GM10266 (cell line): ENCODE results near the gene PRICKLE2.

ENCODE experiments used
- DNase-seq: peaks from one replicate; pipeline ENCODE4 v3.0.0; 2012; ENCODE audit errors: extremely low spot score
- CTCF ChIP-seq: IDR thresholded peaks from 2 replicates; pipeline ENCODE4 v1.5.1; 2012; ENCODE audit warnings: mild to moderate bottlenecking, low read depth; ENCODE audit not compliant: control insufficient read depth, insufficient read depth; ENCODE audit errors: missing control alignments

Gene PRICKLE2

GRCh38 chr3:64138656-64139375, 86.5 kb downstream of the PRICKLE2 start:
- no peak for DNase-seq
- no peak for TF ChIP-seq CTCF

- DNase-seq = no peak
- no peak for TF ChIP-seq CTCF
Observed at GRCh38 chr3:64138046-64138445, 87.2 kb downstream of the PRICKLE2 start.

GRCh38 chr3:64134882-64135281, 90.4 kb downstream of the PRICKLE2 start:
- no peak for DNase-seq
- no peak for TF ChIP-seq CTCF

GRCh38 chr3:64133987-64134386, 91.3 kb downstream of the PRICKLE2 start:
- TF ChIP-seq CTCF = no peak
- no peak for DNase-seq

- no peak for DNase-seq
- no peak for TF ChIP-seq CTCF
Observed at GRCh38 chr3:64133272-64133671, 92.0 kb downstream of the PRICKLE2 start.

GRCh38 chr3:64131725-64132469, 93.4 kb downstream of the PRICKLE2 start:
- DNase-seq = no peak
- TF ChIP-seq CTCF = no peak

GRCh38 chr3:64130436-64130835, 94.8 kb downstream of the PRICKLE2 start:
- DNase-seq = no peak
- no peak for TF ChIP-seq CTCF
